ENCODE data around the gene PMEL.
A peak's percentile ranks its signal among the peaks of the same experiment; 100 is the strongest.

Gene PMEL

DNA sequence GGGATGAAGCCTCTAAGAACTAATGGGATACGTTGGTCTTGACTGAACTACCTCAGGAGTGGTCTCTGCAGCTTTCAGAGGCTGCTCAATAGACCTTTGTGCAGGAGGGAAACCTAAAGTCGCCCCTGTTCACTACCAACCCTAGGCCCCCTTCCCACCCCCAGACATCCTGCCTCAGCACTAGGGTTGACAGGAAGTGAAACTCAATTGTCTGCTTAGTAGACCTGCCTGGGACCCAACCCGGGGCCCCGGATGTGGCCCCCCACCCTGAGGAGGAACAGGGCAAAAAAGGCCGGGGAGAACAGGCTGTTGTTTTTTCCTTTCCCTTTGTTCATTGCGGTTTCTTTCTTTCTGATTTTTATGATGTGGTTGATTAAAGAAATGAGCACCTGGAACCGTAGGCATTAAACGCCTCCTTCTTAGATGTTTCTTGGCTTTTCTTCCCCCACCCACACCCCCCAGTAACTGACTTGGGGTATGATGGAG lies 36.5 kb downstream of the PMEL start:
- H2BK12ac ChIP-seq (ENCODE audit: low read length), result no peak overlapping the region
- DNase-seq, result no peak
- H3K27ac ChIP-seq (ENCODE audit: low read depth, low read length), result no peak overlapping the region
- no peak overlapping the region for H3K4me3 ChIP-seq (ENCODE audit: low read depth, low read length)
- H4K8ac ChIP-seq (ENCODE audit: low read depth, low read length), result no peak overlapping the region
- no peak overlapping the region for H3K4ac ChIP-seq (ENCODE audit: low read depth, low read length)
- H3K23ac ChIP-seq (ENCODE audit: low read length), result no peak overlapping the region
- H3K4me2 ChIP-seq (ENCODE audit: low read length), result no peak overlapping the region
- H3K9me3 ChIP-seq (ENCODE audit: insufficient read depth, low read depth, low read length), result no peaks in the 10 kb centered on the region
- peaks cover 19% of the 10 kb centered on the region for H3K79me2 ChIP-seq (ENCODE audit: control insufficient read depth, insufficient read depth, low read length, poor library complexity)
- no peak overlapping the region for H3K18ac ChIP-seq (ENCODE audit: low read length)
- no peak overlapping the region for H2AFZ ChIP-seq (ENCODE audit: insufficient read depth, low read length, poor library complexity)
- H3K79me1 ChIP-seq (ENCODE audit: low read length), result peaks cover 23% of the 10 kb centered on the region
- no peak overlapping the region for H2AK5ac ChIP-seq (ENCODE audit: low read length)
- peak overlapping the region; percentile 38 for H4K91ac ChIP-seq (ENCODE audit: low read depth, low read length)
- no peaks in the 10 kb centered on the region for H3K27me3 ChIP-seq (ENCODE audit: insufficient read depth, low read length)
- no peak overlapping the region for H4K12ac ChIP-seq (ENCODE audit: low read depth, low read length)
- peak overlapping the region; percentile 35 for H2BK5ac ChIP-seq (ENCODE audit: low read depth, low read length, poor library complexity)
- no peaks in the 10 kb centered on the region for H3K36me3 ChIP-seq (ENCODE audit: control insufficient read depth in 1 of 2, insufficient read depth in 2 of 2, low read length in 2 of 2)
- WGBS (ENCODE audit: extremely low coverage, insufficient coverage, insufficient read length), result no CpG with 5 or more reads among the region's 8 CpGs
- H3K4me1 ChIP-seq (ENCODE audit: control insufficient read depth in 1 of 2, insufficient read depth in 2 of 2, low read length in 2 of 2), result peaks cover 17 to 22% of the 10 kb centered on the region in 2 experiments
- H3K9ac ChIP-seq (ENCODE audit: low read length), result no peak overlapping the region
- no peak overlapping the region for H2BK120ac ChIP-seq (ENCODE audit: insufficient read depth, low read length, poor library complexity)
- peak overlapping the region; percentile 25 for H3K14ac ChIP-seq (ENCODE audit: low read length)

DNA sequence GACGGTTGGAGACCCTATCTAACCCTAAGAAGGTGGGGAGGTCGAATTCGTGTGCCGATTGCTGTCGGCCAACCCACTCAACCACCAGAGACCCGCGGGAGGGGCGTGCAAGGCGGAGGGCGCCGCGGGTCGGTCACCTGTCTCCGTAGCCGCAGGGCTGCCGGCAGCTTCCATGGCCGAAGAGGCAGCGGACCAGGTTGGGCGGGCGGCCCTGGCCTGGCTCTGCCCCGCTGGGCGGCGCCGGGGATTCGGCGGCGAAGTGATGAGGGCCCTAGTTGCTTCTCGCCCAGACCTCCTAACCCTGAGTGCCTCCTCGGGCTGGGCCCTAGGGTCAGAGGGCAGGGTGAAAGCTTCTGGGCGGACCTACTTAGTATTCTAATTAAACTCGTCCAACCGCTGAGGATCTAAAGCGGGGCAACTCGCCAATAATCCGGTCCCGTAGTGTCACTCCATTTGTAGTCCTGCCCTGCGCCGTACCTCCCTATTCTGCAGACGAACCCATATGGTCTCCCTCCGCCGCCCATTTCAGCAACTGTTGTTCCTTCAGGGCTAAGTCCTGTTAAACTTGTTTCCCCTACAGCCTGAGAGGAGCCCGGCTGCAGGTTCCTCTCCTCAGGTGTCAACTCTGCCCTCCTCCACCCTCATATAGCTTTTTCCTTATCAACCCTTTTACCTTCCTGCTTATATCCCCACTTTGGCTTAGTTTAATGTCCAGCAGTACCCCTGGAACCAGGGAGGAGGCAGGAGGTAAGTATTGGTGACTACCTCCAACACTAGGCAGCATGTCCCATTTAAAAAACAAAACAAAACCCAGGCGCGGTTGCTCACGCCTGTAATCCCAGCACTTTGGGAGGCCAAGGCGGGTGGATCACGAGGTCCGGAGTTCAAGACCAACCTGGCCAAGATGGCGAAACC lies 38.0 kb downstream of the PMEL start, which contains the start of gene PYM1:
Gene PYM1 (minus strand): TSS at position 307 of the 915 bp plus-strand sequence. CDS start 133 bp downstream, at position 174.
- H3K79me2 ChIP-seq (ENCODE audit: control insufficient read depth, insufficient read depth, low read length, poor library complexity), result peaks cover 19% of the 10 kb centered on the region
- H3K27me3 ChIP-seq (ENCODE audit: insufficient read depth, low read length), result no peaks in the 10 kb centered on the region
- H3K27ac ChIP-seq (ENCODE audit: low read depth, low read length), result peak within 1 kb of the TSS; percentile 95
- peak within 1 kb of the TSS; percentile 98 for H3K18ac ChIP-seq (ENCODE audit: low read length)
- peak within 1 kb of the TSS; percentile 90 for H3K4me3 ChIP-seq (ENCODE audit: low read depth, low read length)
- peaks cover 23% of the 10 kb centered on the region for H3K79me1 ChIP-seq (ENCODE audit: low read length)
- peaks cover 17% of the 10 kb centered on the region in 2 experiments for H3K4me1 ChIP-seq (ENCODE audit: control insufficient read depth in 1 of 2, insufficient read depth in 2 of 2, low read length in 2 of 2)
- peaks cover 2% of the 10 kb centered on the region in 2 experiments for H3K36me3 ChIP-seq (ENCODE audit: control insufficient read depth in 1 of 2, insufficient read depth in 2 of 2, low read length in 2 of 2)
- peak within 1 kb of the TSS; percentile 98 for H3K14ac ChIP-seq (ENCODE audit: low read length)
- peak within 1 kb of the TSS; percentile 56 for H2BK12ac ChIP-seq (ENCODE audit: low read length)
- peak within 1 kb of the TSS; percentile 91 for H2AK5ac ChIP-seq (ENCODE audit: low read length)
- peak within 1 kb of the TSS; percentile 98 for H4K91ac ChIP-seq (ENCODE audit: low read depth, low read length)
- peak within 1 kb of the TSS; percentile 83 for H4K8ac ChIP-seq (ENCODE audit: low read depth, low read length)
- H3K4ac ChIP-seq (ENCODE audit: low read depth, low read length), result peak within 1 kb of the TSS; percentile 97
- H2AFZ ChIP-seq (ENCODE audit: insufficient read depth, low read length, poor library complexity), result peak within 1 kb of the TSS; percentile 27
- no CpG with 5 or more reads among the region's 49 CpGs for WGBS (ENCODE audit: extremely low coverage, insufficient coverage, insufficient read length)
- H4K12ac ChIP-seq (ENCODE audit: low read depth, low read length), result peak within 1 kb of the TSS; percentile 94
- H3K4me2 ChIP-seq (ENCODE audit: low read length), result peak within 1 kb of the TSS; percentile 95
- H3K9me3 ChIP-seq (ENCODE audit: insufficient read depth, low read depth, low read length), result no peaks in the 10 kb centered on the region
- H2BK5ac ChIP-seq (ENCODE audit: low read depth, low read length, poor library complexity), result peak within 1 kb of the TSS; percentile 87
- peak; percentile 95 to 96 for DNase-seq
- no peak within 1 kb of the TSS for H3K23ac ChIP-seq (ENCODE audit: low read length)
- peak within 1 kb of the TSS; percentile 96 for H2BK120ac ChIP-seq (ENCODE audit: insufficient read depth, low read length, poor library complexity)
- H3K9ac ChIP-seq (ENCODE audit: low read length), result peak within 1 kb of the TSS; percentile 97

DNA sequence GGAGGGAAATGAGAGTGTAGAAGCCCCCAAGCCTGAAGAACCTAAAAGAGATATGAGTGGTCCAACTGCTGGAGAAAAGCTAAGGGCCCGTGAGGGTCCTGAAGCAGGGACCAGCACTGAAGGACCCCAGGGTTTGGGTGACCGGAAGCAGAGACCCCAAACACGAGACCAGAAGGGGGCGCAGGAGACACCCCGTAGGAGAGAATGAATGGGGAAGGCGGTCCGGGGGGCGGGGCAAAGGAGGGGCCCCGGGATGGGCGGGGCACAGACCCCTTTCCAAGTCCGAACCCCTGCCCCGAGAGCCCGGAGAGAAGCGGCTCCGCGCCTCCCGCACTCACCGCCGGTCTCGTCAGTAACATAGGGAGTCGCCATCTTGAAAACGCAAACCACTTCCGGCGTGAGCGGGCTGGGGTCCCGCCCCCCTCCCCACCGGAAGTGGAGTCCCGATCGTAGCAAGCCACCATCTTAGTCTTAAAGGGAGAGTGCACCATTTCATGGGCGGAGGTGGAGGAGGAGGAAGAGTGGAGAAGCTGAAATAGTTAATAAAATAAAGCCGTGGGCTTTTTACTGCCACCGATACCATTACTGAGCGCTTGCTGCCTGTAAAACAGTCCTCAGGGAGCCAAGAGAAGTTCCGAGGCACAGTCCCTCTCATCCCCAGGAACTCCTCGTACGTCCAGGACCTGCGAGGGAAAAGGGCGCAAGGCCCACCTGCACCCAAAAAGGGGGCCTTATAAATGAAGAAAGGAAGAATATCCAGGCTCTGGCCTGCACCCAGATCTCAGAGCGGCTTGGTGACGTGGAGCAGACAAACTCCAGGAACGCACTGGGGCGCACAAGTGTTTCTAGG lies 38.9 kb downstream of the PMEL start:
- H3K36me3 ChIP-seq (ENCODE audit: control insufficient read depth in 1 of 2, insufficient read depth in 2 of 2, low read length in 2 of 2), result peaks cover 2 to 7% of the 10 kb centered on the region in 2 experiments
- peak overlapping the region; percentile 95 for H3K4me2 ChIP-seq (ENCODE audit: low read length)
- H3K14ac ChIP-seq (ENCODE audit: low read length), result peak overlapping the region; percentile 98
- peak overlapping the region; percentile 96 for H2BK120ac ChIP-seq (ENCODE audit: insufficient read depth, low read length, poor library complexity)
- peaks cover 21% of the 10 kb centered on the region for H3K79me1 ChIP-seq (ENCODE audit: low read length)
- H4K91ac ChIP-seq (ENCODE audit: low read depth, low read length), result peak overlapping the region; percentile 98
- H2AFZ ChIP-seq (ENCODE audit: insufficient read depth, low read length, poor library complexity), result peak overlapping the region; percentile 27
- H4K12ac ChIP-seq (ENCODE audit: low read depth, low read length), result peak overlapping the region; percentile 94
- no CpG with 5 or more reads among the region's 42 CpGs for WGBS (ENCODE audit: extremely low coverage, insufficient coverage, insufficient read length)
- peak overlapping the region; percentile 56 for H2BK12ac ChIP-seq (ENCODE audit: low read length)
- H3K27me3 ChIP-seq (ENCODE audit: insufficient read depth, low read length), result no peaks in the 10 kb centered on the region
- H3K4me1 ChIP-seq (ENCODE audit: control insufficient read depth in 1 of 2, insufficient read depth in 2 of 2, low read length in 2 of 2), result peaks cover 8 to 13% of the 10 kb centered on the region in 2 experiments
- H3K9me3 ChIP-seq (ENCODE audit: insufficient read depth, low read depth, low read length), result no peaks in the 10 kb centered on the region
- peak overlapping the region; percentile 90 for H3K4me3 ChIP-seq (ENCODE audit: low read depth, low read length)
- peak; percentile 85 to 86 for DNase-seq
- H3K9ac ChIP-seq (ENCODE audit: low read length), result peak overlapping the region; percentile 97
- peak overlapping the region; percentile 95 for H3K27ac ChIP-seq (ENCODE audit: low read depth, low read length)
- H3K23ac ChIP-seq (ENCODE audit: low read length), result no peak overlapping the region
- H3K79me2 ChIP-seq (ENCODE audit: control insufficient read depth, insufficient read depth, low read length, poor library complexity), result peaks cover 16% of the 10 kb centered on the region
- H4K8ac ChIP-seq (ENCODE audit: low read depth, low read length), result peak overlapping the region; percentile 83
- peak overlapping the region; percentile 98 for H3K18ac ChIP-seq (ENCODE audit: low read length)
- peak overlapping the region; percentile 91 for H2AK5ac ChIP-seq (ENCODE audit: low read length)
- peak overlapping the region; percentile 87 for H2BK5ac ChIP-seq (ENCODE audit: low read depth, low read length, poor library complexity)
- H3K4ac ChIP-seq (ENCODE audit: low read depth, low read length), result peak overlapping the region; percentile 97

Measured in trophoblast cell (in vitro differentiated cells and primary cell).